Activated CD8-positive, alpha-beta memory T cell treated with anti-CD3 and anti-CD28 coated beads for 4 hours (primary cell): ENCODE results near the gene HPX.
A peak's percentile ranks its signal among the peaks of the same experiment; 100 is the strongest.

Source experiments
- DNase-seq, 2 donors: peaks; one replicate each; pipeline ENCODE4 v3.0.0-alpha.2; 2020; ENCODE audit warnings: low read depth in 2 of 2

Gene HPX

GRCh38 chr11:6468712-6469495, 28.1 kb upstream of the HPX start:
- no peak for DNase-seq

DNA sequence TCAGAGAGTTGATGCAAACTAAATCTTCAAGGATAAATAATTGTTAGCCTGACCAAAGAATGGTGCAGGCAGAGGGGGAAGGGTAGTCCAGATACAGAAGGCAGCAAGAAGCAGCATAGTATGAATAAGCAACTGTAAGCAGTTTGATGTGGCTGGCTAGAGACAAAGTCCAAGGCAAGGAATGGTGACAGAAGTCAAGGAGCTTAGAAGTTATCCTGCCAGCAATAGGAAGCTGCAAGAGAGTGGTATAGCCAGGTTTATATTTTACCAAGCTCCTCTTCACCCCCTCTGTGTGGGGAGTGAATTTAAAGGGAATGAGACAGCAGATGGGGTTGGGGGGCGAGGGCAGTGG, 18.3 kb upstream of the HPX start:
- DNase-seq, result no peak

DNA sequence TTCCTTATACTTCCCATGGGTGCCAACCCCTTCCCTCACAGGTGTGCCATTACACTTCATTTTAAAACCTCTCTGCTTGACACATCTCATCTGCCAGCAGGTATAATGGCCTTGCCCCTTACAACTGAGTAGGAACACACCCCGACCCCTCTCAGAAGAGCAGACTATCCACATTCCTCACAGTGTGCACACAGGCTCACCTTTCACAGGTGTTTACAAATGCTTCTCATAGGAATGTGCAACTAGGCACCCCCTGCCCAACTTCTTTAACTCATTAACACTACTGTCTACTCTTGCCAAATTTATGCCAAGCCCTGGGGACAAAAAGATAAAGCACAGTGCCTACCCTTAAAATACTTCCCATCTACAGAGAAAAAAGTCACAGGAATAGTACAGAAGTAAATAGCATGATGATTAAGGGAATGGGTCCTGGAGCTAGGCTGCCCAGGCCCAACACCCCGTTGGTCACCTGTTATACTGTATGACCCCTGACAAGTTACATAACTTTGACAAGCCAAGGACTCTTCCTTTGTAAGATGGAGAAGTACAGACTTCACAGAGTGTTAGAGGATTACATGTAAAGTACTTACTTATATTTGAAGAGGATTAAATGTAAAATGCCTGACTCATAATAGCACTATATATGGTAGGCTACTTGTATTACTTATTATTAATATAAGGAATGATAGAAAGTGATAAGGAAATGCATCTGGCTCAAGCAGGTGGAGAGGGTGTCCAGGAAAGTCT, 17.7 kb upstream of the HPX start:
- DNase-seq, result no peak

GRCh38 chr11:6457581-6458320, 17.0 kb upstream of the HPX start:
- DNase-seq, result no peak

DNA sequence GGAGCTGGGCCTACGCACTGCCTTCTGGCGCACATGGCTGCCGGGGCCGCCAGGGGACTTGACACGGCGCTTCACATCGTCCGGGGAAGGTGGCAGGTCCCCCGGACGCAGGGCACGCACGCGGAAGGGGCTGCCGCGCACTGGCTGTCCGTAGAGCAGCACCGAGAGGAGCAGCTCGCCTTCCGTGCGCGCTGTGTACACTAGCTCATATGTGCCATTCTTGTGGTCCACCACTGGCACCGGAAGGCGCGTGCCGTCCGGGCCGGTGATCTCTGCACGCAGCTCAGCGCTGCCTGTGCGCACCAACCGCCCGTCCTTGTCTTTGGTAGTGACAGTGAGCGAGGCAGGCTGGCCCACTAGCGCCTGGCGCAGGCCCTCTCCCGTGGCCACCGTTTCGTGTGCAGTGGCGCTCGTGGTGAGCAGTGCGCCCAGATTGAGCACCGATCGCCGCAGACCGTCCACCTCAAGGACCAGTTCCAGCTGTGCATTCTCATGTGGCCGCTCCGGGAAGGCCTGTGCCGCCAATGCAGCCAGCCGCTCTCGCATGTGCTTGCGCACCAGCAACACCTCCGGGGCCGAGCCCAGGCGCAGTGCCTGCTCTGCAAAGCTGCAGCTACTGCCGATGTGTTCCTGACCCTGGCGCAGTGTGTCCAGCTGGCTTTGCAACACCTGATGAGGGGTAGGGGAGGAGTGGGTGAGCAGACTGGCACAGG, 15.7 kb upstream of the HPX start:
- no peak for DNase-seq

DNA sequence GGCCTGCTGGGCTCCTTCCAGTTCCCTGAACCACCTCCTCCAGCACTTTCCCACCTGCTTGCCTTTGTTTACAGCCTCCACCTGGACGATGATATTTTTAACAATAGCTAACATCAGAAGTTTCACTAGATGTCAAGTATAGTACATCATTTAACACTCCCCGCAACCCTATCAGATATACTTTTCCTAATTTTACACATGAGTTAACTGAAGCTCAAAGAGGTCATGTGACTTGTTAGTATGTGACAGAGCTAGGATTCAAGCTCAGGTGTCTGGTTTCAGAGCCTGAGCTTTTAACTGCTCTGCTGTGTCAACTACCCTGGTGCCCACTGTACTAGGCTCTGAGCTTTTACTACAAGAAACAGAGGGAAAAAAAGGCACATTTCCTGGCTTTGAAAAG, 14.3 kb upstream of the HPX start:
- DNase-seq, result no peak

DNA sequence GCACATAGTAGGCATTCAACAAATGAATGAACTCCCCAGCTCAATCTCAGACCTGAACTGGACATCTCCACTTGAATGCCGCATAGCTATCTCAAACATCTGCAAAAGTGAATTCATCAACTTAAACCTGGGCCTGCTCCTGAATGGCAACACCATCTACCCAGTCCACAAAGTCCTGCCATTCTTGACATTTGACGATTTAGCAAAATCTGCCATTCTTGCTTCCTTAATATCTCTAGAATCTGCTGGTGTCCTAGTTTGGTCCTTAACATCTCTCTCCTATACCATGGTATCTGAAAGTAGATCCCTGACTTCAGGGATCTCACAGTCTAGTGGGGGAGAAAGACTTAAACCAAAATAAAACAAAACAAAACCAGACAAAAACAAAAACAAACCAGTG, 12.4 kb upstream of the HPX start:
- DNase-seq, result no peak

- no peak for DNase-seq
These were observed 11.4 kb upstream of the HPX start for GRCh38 chr11:6452219-6452618.

GRCh38 chr11:6448574-6448973, 7.8 kb upstream of the HPX start:
- DNase-seq, result no peak

DNA sequence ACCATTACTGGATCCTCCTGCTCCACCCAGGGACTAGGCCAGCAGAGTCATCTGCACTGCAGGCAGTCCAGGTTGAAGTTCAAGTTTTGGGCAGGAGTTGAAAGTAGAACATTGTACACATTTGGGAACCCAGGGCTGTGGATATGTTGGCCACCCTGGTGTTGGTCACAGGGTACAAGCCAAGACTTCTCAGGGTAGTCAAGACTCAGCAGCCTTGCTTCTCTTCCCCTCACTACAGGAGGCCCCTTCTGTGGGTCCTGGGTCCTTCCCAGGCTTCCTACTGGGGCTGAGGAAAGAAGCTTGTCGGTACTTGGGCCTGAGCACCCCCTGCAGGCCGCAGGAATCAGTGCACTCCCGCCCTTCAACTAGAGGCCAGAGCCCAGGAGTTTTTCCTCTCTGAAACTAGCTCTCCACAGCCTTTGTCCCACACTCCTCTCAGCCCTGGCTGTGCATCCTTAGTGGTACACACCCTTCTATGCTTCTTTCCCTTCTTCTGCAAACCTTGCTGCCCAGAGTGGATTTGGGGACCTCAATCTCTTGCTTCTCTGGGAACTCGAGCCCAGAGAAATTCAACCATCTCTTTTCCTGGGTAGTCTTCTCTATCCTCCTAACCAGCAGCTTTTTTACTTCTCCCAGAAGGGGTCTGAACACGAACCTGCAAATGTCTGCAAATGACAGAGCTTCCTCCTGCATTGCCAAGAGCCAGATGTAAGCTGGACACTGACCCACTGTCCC, 2.6 kb upstream of the HPX start:
- DNase-seq, result peak in 1 of 2 donors; percentile 20

GRCh38 chr11:6442441-6442840, 1.7 kb upstream of the HPX start:
- no peak for DNase-seq

- no peak for DNase-seq
These were observed 1.7 kb downstream of the HPX start for GRCh38 chr11:6438979-6439571.

GRCh38 chr11:6437993-6438392, 2.8 kb downstream of the HPX start:
- DNase-seq, result no peak

DNA sequence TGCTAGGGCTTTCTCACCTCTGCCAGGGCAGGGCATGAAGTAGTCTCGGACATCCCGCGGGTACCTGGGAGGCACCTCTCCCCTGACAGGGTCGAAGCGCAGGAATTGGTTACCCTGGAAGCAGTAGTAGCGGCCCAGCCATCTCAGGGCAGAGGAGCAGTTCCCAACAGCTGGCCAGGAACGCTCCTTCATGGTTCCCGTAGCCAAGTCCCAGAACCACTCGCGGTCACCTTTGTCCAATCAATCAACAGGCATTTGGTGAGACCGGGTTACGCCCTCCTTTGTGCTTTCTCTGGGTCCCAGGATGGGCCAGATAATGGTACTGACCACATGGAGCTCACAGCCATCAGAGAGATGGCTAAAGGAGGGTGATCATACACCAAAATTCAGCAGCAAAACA, 3.4 kb downstream of the HPX start:
- no peak for DNase-seq

GRCh38 chr11:6433998-6434660, 6.7 kb downstream of the HPX start:
- no peak for DNase-seq

DNA sequence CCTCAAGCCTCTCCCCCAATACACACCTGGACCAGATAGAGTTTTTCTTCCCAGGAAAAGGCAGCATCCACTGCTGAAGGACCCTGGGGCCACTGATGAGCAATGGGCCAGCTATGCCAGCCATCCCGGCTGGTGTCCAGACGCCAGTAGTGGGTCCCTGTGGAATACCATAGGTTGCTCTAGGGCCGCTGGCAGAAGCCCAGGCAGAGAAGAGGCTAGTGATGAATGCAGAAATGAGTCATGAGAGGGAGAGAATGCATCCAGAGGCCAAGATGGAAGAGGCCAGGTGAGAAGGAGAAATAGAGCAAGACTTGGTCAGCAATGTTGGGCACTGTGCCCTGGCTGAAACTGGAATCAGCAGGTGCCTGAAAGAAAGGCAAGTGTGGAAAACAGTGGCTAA, 8.9 kb downstream of the HPX start:
- DNase-seq, result no peak

- no peak for DNase-seq
These were observed 13.3 kb downstream of the HPX start for GRCh38 chr11:6427516-6427915.

DNA sequence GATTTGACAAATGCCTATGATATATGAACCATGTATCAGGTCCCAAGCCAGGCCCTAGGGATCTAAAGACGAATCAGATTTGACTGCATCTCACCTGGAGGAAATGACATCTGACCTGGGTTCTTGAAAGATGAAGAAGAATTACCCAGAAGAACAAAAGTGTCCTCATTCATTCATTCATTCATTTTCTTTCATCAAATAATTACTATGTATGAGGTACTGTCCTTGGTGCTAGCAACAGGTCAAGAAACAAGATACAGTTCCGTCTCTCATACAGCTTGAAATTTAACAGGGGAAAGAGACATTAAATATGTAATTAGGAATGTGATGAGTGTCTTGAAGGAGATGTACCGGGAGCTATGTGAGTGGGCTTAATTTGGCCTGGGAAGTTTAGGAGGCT, 20.1 kb downstream of the HPX start:
- no peak for DNase-seq

- peak in 1 of 2 donors; percentile 36 for DNase-seq
These were observed 21.7 kb downstream of the HPX start, which contains the start of gene APBB1 for GRCh38 chr11:6419009-6419631. Gene APBB1, minus strand, starts transcription at chr11:6419094. Its CDS starts 7,747 bp downstream, at chr11:6411347.

DNA sequence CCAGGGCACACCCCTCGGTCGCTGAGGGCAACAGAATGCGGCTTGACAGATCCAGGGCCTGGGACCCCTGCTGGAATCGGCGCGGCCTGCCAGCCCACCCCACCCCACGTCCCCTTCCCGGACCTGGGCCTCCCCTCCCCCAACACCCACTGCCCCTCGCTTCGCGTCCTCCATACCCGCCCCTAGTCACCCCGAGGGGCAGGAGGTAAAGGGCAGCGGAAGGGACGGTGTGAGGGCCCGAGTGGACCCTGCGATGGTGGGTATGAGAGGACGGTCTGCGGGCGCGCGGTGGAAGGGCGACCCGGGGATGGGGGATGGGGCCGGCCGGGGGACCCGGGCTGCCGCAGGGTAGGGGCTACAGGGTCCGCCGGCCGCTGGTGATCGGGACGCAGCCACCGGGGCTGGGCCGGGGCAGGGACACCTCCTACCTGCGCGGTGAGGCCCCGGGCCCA, 22.2 kb downstream of the HPX start:
- DNase-seq, result no peak
